Psoas muscle (tissue), 8 donors: ENCODE data around the gene GPR180. TPM values are rescaled to one million over a fixed set of nuclear protein-coding genes. Genes with fewer than 3 reads are reported as not detected.

Experiments used
- ATAC-seq, 4 donors: fragments of 200-7000 bp; cut with Tn5 transposase; one replicate each; pipeline ENCODE4 v1.9.1; 2020; ENCODE audit warnings: moderate library complexity in 3 of 4, mild to moderate bottlenecking in 2 of 4
- DNase-seq, 2 donors: peaks; one replicate each; pipeline ENCODE4 v3.0.0-alpha.2; 2020
- H3K27ac ChIP-seq: fragments of 200-600 bp; one replicate; pipeline ENCODE4 v1.8.0; 2022
- H3K27me3 ChIP-seq, 3 donors: fragments of 200-600 bp in 1 of 3; one replicate each; pipeline versions ENCODE4 v1.6.1 to v1.8.0; 2013 to 2022; ENCODE audit warnings: low read length in 2 of 3, mild to moderate bottlenecking in 2 of 3, moderate library complexity in 1 of 3; ENCODE audit not compliant: insufficient read depth in 3 of 3
- H3K36me3 ChIP-seq, 2 donors: fragments of 200-600 bp in 1 of 2; one replicate each; pipeline versions ENCODE4 v1.6.1 to v1.8.0; 2013 to 2022; ENCODE audit warnings: low read depth in 1 of 2, mild to moderate bottlenecking in 1 of 2, moderate library complexity in 1 of 2; ENCODE audit not compliant: insufficient read depth in 1 of 2
- H3K4me1 ChIP-seq: fragments of 200-600 bp; one replicate; pipeline ENCODE4 v1.8.0; 2022
- H3K4me3 ChIP-seq: fragments of 200-600 bp; one replicate; pipeline ENCODE4 v1.8.0; 2022; ENCODE audit warnings: mild to moderate bottlenecking
- H3K9me3 ChIP-seq: fragments of 200-600 bp; one replicate; pipeline ENCODE4 v1.8.0; 2022
- CTCF ChIP-seq: fragments of 200-600 bp; IDR thresholded peaks from one replicate; pipeline ENCODE4 v1.8.0; 2022; ENCODE audit warnings: antibody characterized with exemption
- WGBS, 3 donors: extraction: QIAGEN DNeasy Blood & Tissue Kit; methylation state at CpG; one replicate each; pipeline versions ENCODE4 v1.1.6 to v1.1.7; 2013; 5-methylcytosine and 5-hydroxymethylcytosine counted together
- intact Hi-C, 2 donors: fragments of 100-400 bp; cut with DNase I; formaldehyde crosslinking; loops; one replicate each; pipeline versions ENCODE4 v1.11.0 to v1.14.2; 2022
- polyA plus RNA-seq, 3 donors: library from polyadenylated mRNA; stranded (reverse); fragments of 200-250 nt; gene quantifications; one replicate each; pipeline ENCODE4 v1.2.3, GENCODE V29; 2013
- total RNA-seq, 4 donors: library from RNA; stranded (reverse); fragmentation: NEBNext Ultra II Directional in 2 of 4; extraction: Animal tissue kit (Norgen Biotek cat#: 25700) in 2 of 4; gene quantifications; one replicate each; pipeline versions ENCODE4 v1.2.1 to v1.2.4, GENCODE V29; 2021 to 2023
- donor health status: healthy with polysubstance abuse.
- donor health status: DM: no; HTN: no; CAD: no; lungs with moderate emphysema.
- donor health status: Bipolar disorder and iron deficiency.
- donor health status: healthy.
- donor health status: DM: yes; HTN: yes; CAD: no.
- donor health status: DM: no; HTN: no; CAD: no.
- donor health status: DM: no; HTN: no; CAD: no.
- donor health status: DM: yes; HTN: yes; CAD: no.

Gene GPR180
- total and polyA plus RNA-seq, 7 donors: 1.6 to 4.2 (median 4.0) TPM

- ATAC-seq: peak; percentile 31 to 81 (median 58)
- Histone ChIP-seq H3K27ac (peak overlapping the region; percentile 83), H3K27me3 (no peaks in the 10 kb centered on the region), H3K9me3 (no peaks in the 10 kb centered on the region), H3K4me1 (peaks cover 19% of the 10 kb centered on the region), H3K36me3 (peaks cover 0 to 32% of the 10 kb centered on the region in 2 donors), H3K4me3 (peak overlapping the region; percentile 89)
- 8% methylated on average over 16 of the region's 16 CpGs for WGBS, 3 donors
- DNase-seq: peak in 1 of 2 donors; percentile 55
- intact Hi-C loops: no loop called here
- TF ChIP-seq CTCF: no peak
Observed at GRCh38 chr13:94595001-94595949, 6.4 kb upstream of the GPR180 start.

GRCh38 chr13:94595950-94596574, 5.6 kb upstream of the GPR180 start, which contains the start of gene TGDS:
Gene TGDS (minus strand): TSS chr13:94596152. CDS start chr13:94596136, 16 bp downstream.
- TF ChIP-seq CTCF: no peak
- DNase-seq (peak; percentile 92 to 96), ATAC-seq (peak; percentile 96 to 100 (median 99))
- Histone ChIP-seq H3K4me3 (peak within 1 kb of the TSS; percentile 89), H3K36me3 (peaks cover 0 to 24% of the 10 kb centered on the region in 2 donors), H3K27me3 (no peaks in the 10 kb centered on the region), H3K9me3 (no peaks in the 10 kb centered on the region), H3K4me1 (peaks cover 19% of the 10 kb centered on the region), H3K27ac (peak within 1 kb of the TSS; percentile 83)
- intact Hi-C loops: loop anchor here in 1 of 2 donors (2.0 kb wide), 1 partner anchor 47 kb away; no protein-coding TSS in a partner anchor
- 0 to 1% (median 1%) methylated on average over 41 of the region's 41 CpGs for WGBS, 3 donors

DNA sequence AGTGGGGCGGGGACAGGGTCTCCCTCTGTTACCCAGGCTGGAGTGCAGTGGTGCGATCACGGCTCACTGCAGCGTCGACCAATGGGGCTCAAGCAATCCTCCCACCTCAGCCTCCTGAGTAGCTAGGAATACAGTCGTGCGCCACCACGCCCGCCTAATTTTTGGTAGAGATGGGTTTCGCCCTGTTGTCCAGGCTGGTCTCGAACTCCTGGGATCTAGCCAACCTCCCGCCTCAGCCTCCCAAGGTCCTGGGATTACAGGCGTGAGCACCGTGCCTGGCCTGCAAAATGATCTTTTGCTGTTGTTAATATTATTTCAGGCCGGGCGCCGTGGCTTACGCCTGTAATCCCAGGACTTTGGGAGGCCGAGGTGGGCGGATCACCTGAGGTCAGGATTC, 5.1 kb upstream of the GPR180 start:
- Histone ChIP-seq H3K4me3 (peak overlapping the region; percentile 89), H3K36me3 (peaks cover 0 to 19% of the 10 kb centered on the region in 2 donors), H3K27me3 (no peaks in the 10 kb centered on the region), H3K9me3 (no peaks in the 10 kb centered on the region), H3K4me1 (peaks cover 19% of the 10 kb centered on the region), H3K27ac (no peak overlapping the region)
- peak in 1 of 2 donors; percentile 56 for DNase-seq
- WGBS, 3 donors: 69 to 70% (median 70%) methylated on average over 20 of the region's 20 CpGs
- TF ChIP-seq CTCF: no peak
- intact Hi-C loops: loop anchor here in 1 of 2 donors (2.0 kb wide), 1 partner anchor 48 kb away; no protein-coding TSS in a partner anchor
- no peak for ATAC-seq

DNA sequence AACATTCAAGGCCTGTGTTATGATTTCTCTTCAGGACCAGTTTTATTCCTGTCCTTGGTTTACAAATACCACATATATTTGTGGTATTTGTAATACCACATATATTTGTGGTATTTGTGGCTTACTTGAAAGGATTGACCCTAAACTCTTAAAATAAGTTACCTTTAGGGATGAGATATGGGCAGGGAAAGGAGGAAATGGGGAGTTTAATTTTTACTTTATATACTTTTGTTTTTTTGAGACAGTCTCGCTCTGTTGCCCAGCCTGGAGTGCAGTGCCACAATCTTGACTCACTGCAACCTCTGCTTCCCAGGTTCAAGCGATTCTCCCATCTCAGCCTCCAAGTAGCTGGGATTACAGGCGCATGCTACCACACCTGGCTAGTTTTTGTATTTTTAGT, 3.4 kb upstream of the GPR180 start:
- no peak for TF ChIP-seq CTCF
- WGBS, 3 donors: 96 to 100% (median 98%) methylated on average over 3 of the region's 3 CpGs
- intact Hi-C loops: no loop called here
- DNase-seq: no peak
- Histone ChIP-seq H3K27ac (no peak overlapping the region), H3K9me3 (no peaks in the 10 kb centered on the region), H3K36me3 (peaks cover 0 to 2% of the 10 kb centered on the region in 2 donors), H3K4me3 (no peak overlapping the region), H3K4me1 (peaks cover 19% of the 10 kb centered on the region), H3K27me3 (no peaks in the 10 kb centered on the region)
- no peak for ATAC-seq
